HCT116 (cell line): ENCODE data around the gene PIP4K2A. TPM values are rescaled to one million over a fixed set of nuclear protein-coding genes. Genes with fewer than 3 reads are reported as not detected.

Experiments used
- ATAC-seq: fragments of 200-7000 bp; cut with Tn5 transposase; 2 replicates; pipeline ENCODE4 v1.9.1; 2020; ENCODE audit warnings: mild to moderate bottlenecking, moderate library complexity
- BruUV-seq: library from RNA; stranded (reverse); fragments of 400-500 nt; replicated peaks from 2 replicates; lab custom pipeline; 2021; lab: Mats Ljungman, UMichigan
- CTCF ChIA-PET: fragments of 300-600 bp; sonication (Branson Sonifier 250); formaldehyde crosslinking; loops from one replicate; lab custom pipeline; 2021; ENCODE audit warnings: antibody characterized with exemption; lab: Charles Lee
- POLR2A ChIA-PET: fragments of 300-600, 350-600 bp; sonication (Branson Sonifier 250); formaldehyde crosslinking; loops from one replicate; lab custom pipeline; 2021; ENCODE audit warnings: antibody characterized with exemption; lab: Charles Lee
- RAD21 ChIA-PET, 2 experiments: fragments of 300-600 bp; sonication (Branson Sonifier 250); formaldehyde crosslinking; loops; one replicate each; lab custom pipeline; 2023; ENCODE audit warnings: low total read pairs in 2 of 2; ENCODE audit not compliant: uncharacterized antibody in 2 of 2, unreplicated experiment in 2 of 2, low non-redundant PET in 1 of 2; lab: Charles Lee
- DNase-seq: peaks from one replicate; pipeline ENCODE4 v3.0.0-alpha.2; 2010; ENCODE audit warnings: low read depth, low spot score
- H2AFZ ChIP-seq: fragments of 200-600 bp; shearing (Covaris generic), sonication (generic); 2 replicates; pipeline ENCODE4 v1.6.1; 2017; ENCODE audit warnings: low read depth, mixed run types, mixed read lengths, antibody characterized with exemption, low read length; ENCODE audit not compliant: poor library complexity, severe bottlenecking
- H3K27ac ChIP-seq: 2 replicates; pipeline ENCODE4 v1.5.1; 2012; ENCODE audit warnings: low read depth, low read length
- H3K27me3 ChIP-seq: fragments of 200-600 bp; sonication (generic); 2 replicates; pipeline ENCODE4 v1.6.1; 2016; ENCODE audit warnings: mixed run types, low read length, mixed read lengths; ENCODE audit not compliant: insufficient read depth
- H3K36me3 ChIP-seq, 2 experiments: fragments of 200-500 bp in 1 of 2; fragments of 200-600 bp in 1 of 2; sonication (Bioruptor generic) in 1 of 2; sonication (generic) in 1 of 2; 2 replicates each; pipeline versions ENCODE4 v1.5.1 to v1.6.1; 2014 to 2016; ENCODE audit warnings: low read length in 2 of 2, inconsistent platforms in 1 of 2, mixed read lengths in 1 of 2, mixed run types in 1 of 2; ENCODE audit not compliant: insufficient read depth in 2 of 2, control insufficient read depth in 1 of 2
- H3K4me1 ChIP-seq, 2 experiments: fragments of 200-600 bp in 1 of 2; sonication (generic) in 1 of 2; 2 replicates each; pipeline versions ENCODE4 v1.5.1 to v1.6.1; 2012 to 2017; ENCODE audit warnings: low read length in 2 of 2, inconsistent platforms in 1 of 2, mild to moderate bottlenecking in 1 of 2, mixed read lengths in 1 of 2, mixed run types in 1 of 2, moderate library complexity in 1 of 2; ENCODE audit not compliant: insufficient read depth in 2 of 2, control insufficient read depth in 1 of 2
- H3K4me2 ChIP-seq: fragments of 200-600 bp; sonication (generic); 2 replicates; pipeline ENCODE4 v1.6.1; 2017; ENCODE audit warnings: mixed run types, low read length, mixed read lengths
- H3K4me3 ChIP-seq, 2 experiments: fragments of 200-600 bp in 1 of 2; sonication (generic) in 1 of 2; replicated peaks in 1 of 2; 2 replicates each; pipeline ENCODE4 v1.5.1; 2011 to 2016; ENCODE audit warnings: low read length in 2 of 2, control low read depth in 1 of 2, low read depth in 1 of 2, mild to moderate bottlenecking in 1 of 2, mixed read lengths in 1 of 2, mixed run types in 1 of 2
- H3K79me2 ChIP-seq: fragments of 200-600 bp; sonication (generic); 2 replicates; pipeline ENCODE4 v1.6.1; 2017; ENCODE audit warnings: mild to moderate bottlenecking, mixed run types, low read length, moderate library complexity, mixed read lengths; ENCODE audit not compliant: insufficient read depth
- H3K9ac ChIP-seq: fragments of 200-600 bp; sonication (generic); 2 replicates; pipeline ENCODE4 v1.6.1; 2016; ENCODE audit warnings: low read length, mixed read lengths
- H3K9me2 ChIP-seq: fragments of 200-600 bp; sonication (generic), shearing (Covaris generic); 2 replicates; pipeline ENCODE4 v1.6.1; 2017; ENCODE audit warnings: mixed run types, mild to moderate bottlenecking, moderate library complexity; ENCODE audit not compliant: insufficient read depth
- H3K9me3 ChIP-seq, 2 experiments: fragments of 200-500 bp in 1 of 2; fragments of 200-600 bp in 1 of 2; sonication (Bioruptor generic) in 1 of 2; sonication (generic) in 1 of 2; 2 replicates each; pipeline ENCODE4 v1.6.1; 2014 to 2017; ENCODE audit warnings: low read length in 2 of 2, mixed read lengths in 2 of 2, inconsistent platforms in 1 of 2, low read depth in 1 of 2, mild to moderate bottlenecking in 1 of 2, mixed run types in 1 of 2, moderate library complexity in 1 of 2; ENCODE audit not compliant: control insufficient read depth in 1 of 2, insufficient read depth in 1 of 2
- H4K20me1 ChIP-seq: fragments of 200-600 bp; sonication (generic), shearing (Covaris generic); 2 replicates; pipeline ENCODE4 v1.6.1; 2017; ENCODE audit warnings: mixed run types, mild to moderate bottlenecking, moderate library complexity; ENCODE audit not compliant: insufficient read depth
- ATF3 ChIP-seq: IDR thresholded peaks from 2 replicates; pipeline ENCODE4 v1.6.1; 2012
- CEBPB ChIP-seq: IDR thresholded peaks from 2 replicates; pipeline ENCODE4 v1.6.1; 2012; ENCODE audit warnings: low read depth
- EZH2 ChIP-seq: fragments of 200-600 bp; sonication (generic); IDR thresholded peaks from 2 replicates; pipeline ENCODE4 v1.6.1; 2017; ENCODE audit warnings: antibody characterized with exemption, mixed run types
- MAX ChIP-seq: IDR thresholded peaks from 2 replicates; pipeline ENCODE4 v1.6.1; 2012
- POLR2AphosphoS5 ChIP-seq: IDR thresholded peaks from 2 replicates; pipeline ENCODE4 v1.6.1; 2011; ENCODE audit warnings: mild to moderate bottlenecking, low read depth, low read length, moderate library complexity
- RAD21 ChIP-seq: IDR thresholded peaks from 2 replicates; pipeline ENCODE4 v1.6.1; 2012; ENCODE audit warnings: low read depth, mild to moderate bottlenecking
- SIN3A ChIP-seq: IDR thresholded peaks from 2 replicates; pipeline ENCODE4 v1.6.1; 2012; ENCODE audit warnings: low read depth
- TCF7L2 ChIP-seq: IDR thresholded peaks from 2 replicates; pipeline ENCODE4 v1.7.0; 2011; ENCODE audit warnings: borderline replicate concordance, inconsistent platforms; ENCODE audit not compliant: insufficient read depth, insufficient read length; ENCODE audit errors: extremely low read depth
- YY1 ChIP-seq: IDR thresholded peaks from 2 replicates; pipeline ENCODE4 v1.6.1; 2011; ENCODE audit warnings: low read length, low read depth, moderate library complexity, mild to moderate bottlenecking; ENCODE audit not compliant: insufficient replicate concordance; ENCODE audit errors: extremely low read depth
- ZFX ChIP-seq: fragments of 450-650 bp; IDR thresholded peaks from 2 replicates; pipeline ENCODE4 v1.6.1; 2017
- intact Hi-C: fragments of 100-400 bp; cut with micrococcal nuclease; formaldehyde crosslinking; loops from 2 replicates; pipeline ENCODE4 v1.10.0; 2022
- total RNA-seq: library from RNA; stranded (reverse); gene quantifications from one replicate; pipeline ENCODE4 v1.2.1, GENCODE V29; 2021; ENCODE audit not compliant: unreplicated experiment
- TF ChIP-seq, protein P1 (sequence below): IDR thresholded peaks from 2 replicates; pipeline ENCODE4 v1.6.1; 2011; ENCODE audit warnings: mild to moderate bottlenecking, low read length, moderate library complexity; ENCODE audit not compliant: insufficient replicate concordance; ENCODE audit errors: extremely low read depth

The PIP4K2A gene
- total RNA-seq, 1 experiment from 2014 or later = 41.9 TPM

GRCh38 chr10:22534849-22535604, 179.4 kb downstream of the PIP4K2A start:
- Histone ChIP-seq H3K9me2 (no peaks in the 10 kb centered on the region), H3K9me3 (no peaks in the 10 kb centered on the region), H3K4me1 (no peaks in the 10 kb centered on the region; a peak in 1 of 4 replicates), H3K36me3 (peaks cover 0 to 30% of the 10 kb centered on the region in 2 experiments; a peak in 1 of 4 replicates), H3K9ac (no peak overlapping the region), H2AFZ (no peak overlapping the region), H3K27ac (no peak overlapping the region), H3K79me2 (no peaks in the 10 kb centered on the region), H3K27me3 (no peaks in the 10 kb centered on the region), H3K4me3 (no peak overlapping the region), H4K20me1 (no peaks in the 10 kb centered on the region), H3K4me2 (no peak overlapping the region)
- no TSS peak for BruUV-seq
- RAD21 ChIA-PET = no interaction called here
- CTCF ChIA-PET = no interaction called here
- no peak for TF ChIP-seq MAX
- TF ChIP-seq ATF3 = no peak
- no peak for TF ChIP-seq SIN3A
- no peak for TF ChIP-seq RAD21
- no peak for DNase-seq
- intact Hi-C loops = no loop called here
- POLR2A ChIA-PET = no interaction called here
- ATAC-seq = no peak

GRCh38 chr10:22531441-22531840, 182.9 kb downstream of the PIP4K2A start:
- 0 out of 4 replicates have a peak, but pooled peaks cover 0 to 3% of the 10 kb centered on the region in 2 experiments for H3K36me3 ChIP-seq
- ChIA-PET POLR2A (no interaction called here), RAD21 (no interaction called here), CTCF (no interaction called here)
- H3K9me3 ChIP-seq = no peaks in the 10 kb centered on the region
- no peaks in the 10 kb centered on the region for H3K9me2 ChIP-seq
- no peaks in the 10 kb centered on the region for H4K20me1 ChIP-seq
- no peak overlapping the region for H3K4me2 ChIP-seq
- no peak overlapping the region for H3K9ac ChIP-seq
- no peak overlapping the region for H3K4me3 ChIP-seq
- H3K4me1 ChIP-seq = no peaks in the 10 kb centered on the region; a peak in 1 of 4 replicates
- no peak for DNase-seq
- no TSS peak for BruUV-seq
- ATAC-seq = no peak
- no peak overlapping the region for H2AFZ ChIP-seq
- no peaks in the 10 kb centered on the region for H3K79me2 ChIP-seq
- intact Hi-C loops = no loop called here
- no peaks in the 10 kb centered on the region for H3K27me3 ChIP-seq
- H3K27ac ChIP-seq = no peak overlapping the region
- TF ChIP-seq POLR2AphosphoS5 (no peak), EZH2 (no peak), ATF3 (no peak), YY1 (no peak), RAD21 (no peak), TCF7L2 (no peak), MAX (no peak), SIN3A (no peak), CEBPB (no peak), ZFX (no peak)
- TF ChIP-seq, protein P1, sequence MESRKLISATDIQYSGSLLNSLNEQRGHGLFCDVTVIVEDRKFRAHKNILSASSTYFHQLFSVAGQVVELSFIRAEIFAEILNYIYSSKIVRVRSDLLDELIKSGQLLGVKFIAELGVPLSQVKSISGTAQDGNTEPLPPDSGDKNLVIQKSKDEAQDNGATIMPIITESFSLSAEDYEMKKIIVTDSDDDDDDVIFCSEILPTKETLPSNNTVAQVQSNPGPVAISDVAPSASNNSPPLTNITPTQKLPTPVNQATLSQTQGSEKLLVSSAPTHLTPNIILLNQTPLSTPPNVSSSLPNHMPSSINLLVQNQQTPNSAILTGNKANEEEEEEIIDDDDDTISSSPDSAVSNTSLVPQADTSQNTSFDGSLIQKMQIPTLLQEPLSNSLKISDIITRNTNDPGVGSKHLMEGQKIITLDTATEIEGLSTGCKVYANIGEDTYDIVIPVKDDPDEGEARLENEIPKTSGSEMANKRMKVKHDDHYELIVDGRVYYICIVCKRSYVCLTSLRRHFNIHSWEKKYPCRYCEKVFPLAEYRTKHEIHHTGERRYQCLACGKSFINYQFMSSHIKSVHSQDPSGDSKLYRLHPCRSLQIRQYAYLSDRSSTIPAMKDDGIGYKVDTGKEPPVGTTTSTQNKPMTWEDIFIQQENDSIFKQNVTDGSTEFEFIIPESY = no peak
